Epithelial cell of esophagus (primary cell): ENCODE measurements around the gene CDR2.

Experiments used
- DNase-seq: peaks from one replicate; pipeline ENCODE4 v3.0.0; 2010; ENCODE audit warnings: low read depth
- H3K4me3 ChIP-seq: 2 replicates; pipeline ENCODE4 v1.5.1; 2011; ENCODE audit warnings: mild to moderate bottlenecking, low read length, control low read depth
- TF ChIP-seq, protein P1 (sequence below): IDR thresholded peaks from 2 replicates; pipeline ENCODE4 v1.5.1; 2011; ENCODE audit warnings: low read depth, mild to moderate bottlenecking, low read length, control low read depth, inconsistent platforms; ENCODE audit not compliant: insufficient read depth; ENCODE audit errors: missing control alignments

Gene CDR2

GRCh38 chr16:22340945-22341344 lies 33.5 kb downstream of the CDR2 start:
- H3K4me3 ChIP-seq: no peak overlapping the region
- TF ChIP-seq, protein P1, sequence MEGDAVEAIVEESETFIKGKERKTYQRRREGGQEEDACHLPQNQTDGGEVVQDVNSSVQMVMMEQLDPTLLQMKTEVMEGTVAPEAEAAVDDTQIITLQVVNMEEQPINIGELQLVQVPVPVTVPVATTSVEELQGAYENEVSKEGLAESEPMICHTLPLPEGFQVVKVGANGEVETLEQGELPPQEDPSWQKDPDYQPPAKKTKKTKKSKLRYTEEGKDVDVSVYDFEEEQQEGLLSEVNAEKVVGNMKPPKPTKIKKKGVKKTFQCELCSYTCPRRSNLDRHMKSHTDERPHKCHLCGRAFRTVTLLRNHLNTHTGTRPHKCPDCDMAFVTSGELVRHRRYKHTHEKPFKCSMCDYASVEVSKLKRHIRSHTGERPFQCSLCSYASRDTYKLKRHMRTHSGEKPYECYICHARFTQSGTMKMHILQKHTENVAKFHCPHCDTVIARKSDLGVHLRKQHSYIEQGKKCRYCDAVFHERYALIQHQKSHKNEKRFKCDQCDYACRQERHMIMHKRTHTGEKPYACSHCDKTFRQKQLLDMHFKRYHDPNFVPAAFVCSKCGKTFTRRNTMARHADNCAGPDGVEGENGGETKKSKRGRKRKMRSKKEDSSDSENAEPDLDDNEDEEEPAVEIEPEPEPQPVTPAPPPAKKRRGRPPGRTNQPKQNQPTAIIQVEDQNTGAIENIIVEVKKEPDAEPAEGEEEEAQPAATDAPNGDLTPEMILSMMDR: no peak
- no peak for DNase-seq

DNA sequence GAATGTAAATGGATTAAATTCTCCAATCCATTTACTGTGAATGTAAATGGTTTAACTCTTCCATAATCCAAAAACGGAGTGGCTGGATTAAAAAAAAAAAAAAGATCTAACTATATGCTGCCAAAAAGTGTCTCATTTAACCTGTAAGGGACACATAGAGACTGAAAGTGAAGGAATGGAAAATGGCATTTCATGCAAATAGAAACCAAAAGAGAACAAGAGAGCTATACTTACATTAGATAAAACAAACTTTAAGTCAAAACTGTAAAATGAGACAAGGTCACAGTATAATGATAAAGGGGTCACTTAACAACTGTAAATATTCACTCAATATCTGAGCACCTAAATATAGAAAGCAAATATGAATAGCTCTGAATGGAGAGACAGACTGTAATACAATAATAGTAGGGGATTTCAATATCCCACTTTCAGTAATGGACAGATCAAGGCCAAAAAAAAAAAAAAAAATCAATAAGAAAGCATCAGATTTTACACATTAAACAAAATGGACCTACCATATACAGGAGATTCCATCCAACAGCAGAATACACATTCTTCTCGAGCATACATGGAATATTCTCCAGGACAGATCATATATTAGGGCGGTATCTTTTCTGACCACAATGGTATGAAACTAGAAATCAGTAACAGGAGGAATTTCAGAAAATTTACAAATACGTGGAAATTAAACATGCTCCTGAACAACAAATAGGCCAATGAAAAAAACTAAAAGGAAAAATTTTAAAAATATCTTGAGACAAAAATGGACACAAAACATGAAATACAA lies 36.4 kb downstream of the CDR2 start:
- no peak for DNase-seq
- TF ChIP-seq, protein P1: no peak
- H3K4me3 ChIP-seq: no peak overlapping the region

- DNase-seq: no peak
- TF ChIP-seq, protein P1: no peak
These were observed 37.4 kb downstream of the CDR2 start for GRCh38 chr16:22337045-22337444.

DNA sequence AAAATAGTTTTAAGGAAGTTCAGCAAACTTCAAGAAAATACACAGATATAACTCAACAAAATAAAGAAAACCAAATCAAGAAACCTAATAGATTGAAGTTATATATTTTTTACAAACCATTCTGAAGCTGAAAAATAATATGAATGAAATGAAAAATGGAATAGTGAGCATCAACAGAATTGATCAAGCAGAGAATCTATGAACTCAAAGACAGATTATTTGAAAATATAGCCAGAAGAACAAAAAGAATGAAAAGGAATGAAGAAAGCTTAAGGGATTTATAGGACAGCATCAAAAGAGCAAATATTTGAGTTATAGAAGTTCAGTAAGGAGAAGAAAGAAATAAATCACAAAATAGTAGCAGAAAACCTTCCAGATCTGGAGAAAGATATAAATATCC lies 37.8 kb downstream of the CDR2 start:
- TF ChIP-seq, protein P1: no peak
- no peak overlapping the region for H3K4me3 ChIP-seq
- no peak for DNase-seq

More at GRCh38 chr16:22337045-22337444, 37.4 kb downstream of the CDR2 start:
- no peak overlapping the region for H3K4me3 ChIP-seq

GRCh38 chr16:22335668-22336246 lies 38.7 kb downstream of the CDR2 start:
- TF ChIP-seq, protein P1: no peak
- no peak overlapping the region for H3K4me3 ChIP-seq

DNA sequence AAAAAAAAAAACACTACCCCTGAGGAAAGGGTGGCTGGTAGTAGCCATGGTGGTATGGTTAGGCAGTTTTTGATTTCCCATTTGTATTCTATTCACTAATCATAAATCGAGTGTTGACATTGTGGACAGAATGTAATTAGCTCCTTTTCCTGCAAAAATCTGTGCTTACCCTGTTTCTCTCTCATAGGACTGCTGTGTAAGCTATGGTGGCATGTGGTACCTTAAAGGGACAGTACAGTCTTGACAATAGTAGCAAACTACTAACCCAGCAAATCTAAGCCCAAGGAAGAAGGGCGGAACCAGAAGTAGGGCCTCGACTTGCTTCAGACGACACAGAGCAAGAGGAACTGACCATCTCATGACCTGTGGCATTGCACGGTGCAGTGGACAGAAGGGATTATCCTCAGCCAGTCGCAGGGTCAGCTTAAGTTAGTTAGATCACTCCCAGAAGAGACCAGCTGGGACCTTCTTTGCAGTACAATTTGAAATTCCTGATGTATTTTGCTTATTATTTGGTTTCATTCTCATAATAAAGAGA lies 40.9 kb downstream of the CDR2 start:
- TF ChIP-seq, protein P1: no peak
- H3K4me3 ChIP-seq: no peak overlapping the region
- no peak for DNase-seq

More at GRCh38 chr16:22335668-22336246, 38.7 kb downstream of the CDR2 start:
- no peak for DNase-seq

DNA sequence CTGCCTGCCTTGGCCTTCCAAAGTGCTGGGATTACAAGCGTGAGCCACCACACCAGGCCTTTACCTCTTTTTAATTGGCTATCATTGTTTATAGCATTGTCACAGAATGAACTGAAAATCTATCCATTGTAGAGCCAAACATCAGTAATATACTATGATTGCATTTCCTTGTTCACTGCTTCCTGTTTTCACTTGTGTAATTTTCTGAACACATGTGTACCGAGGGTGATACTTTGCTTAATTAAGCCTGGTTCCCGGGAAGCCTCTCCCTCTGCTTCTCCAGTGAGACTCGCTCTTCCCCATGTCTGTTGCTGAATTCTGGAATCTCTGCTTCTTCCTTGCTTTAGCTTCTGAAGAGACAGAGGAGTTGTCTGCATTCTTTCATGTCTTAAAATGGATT lies 44.1 kb downstream of the CDR2 start:
- TF ChIP-seq, protein P1: no peak
- no peak for DNase-seq
- H3K4me3 ChIP-seq: no peak overlapping the region
